Measurements from ENCODE around the gene KCTD8.

KCTD8 gene

DNA sequence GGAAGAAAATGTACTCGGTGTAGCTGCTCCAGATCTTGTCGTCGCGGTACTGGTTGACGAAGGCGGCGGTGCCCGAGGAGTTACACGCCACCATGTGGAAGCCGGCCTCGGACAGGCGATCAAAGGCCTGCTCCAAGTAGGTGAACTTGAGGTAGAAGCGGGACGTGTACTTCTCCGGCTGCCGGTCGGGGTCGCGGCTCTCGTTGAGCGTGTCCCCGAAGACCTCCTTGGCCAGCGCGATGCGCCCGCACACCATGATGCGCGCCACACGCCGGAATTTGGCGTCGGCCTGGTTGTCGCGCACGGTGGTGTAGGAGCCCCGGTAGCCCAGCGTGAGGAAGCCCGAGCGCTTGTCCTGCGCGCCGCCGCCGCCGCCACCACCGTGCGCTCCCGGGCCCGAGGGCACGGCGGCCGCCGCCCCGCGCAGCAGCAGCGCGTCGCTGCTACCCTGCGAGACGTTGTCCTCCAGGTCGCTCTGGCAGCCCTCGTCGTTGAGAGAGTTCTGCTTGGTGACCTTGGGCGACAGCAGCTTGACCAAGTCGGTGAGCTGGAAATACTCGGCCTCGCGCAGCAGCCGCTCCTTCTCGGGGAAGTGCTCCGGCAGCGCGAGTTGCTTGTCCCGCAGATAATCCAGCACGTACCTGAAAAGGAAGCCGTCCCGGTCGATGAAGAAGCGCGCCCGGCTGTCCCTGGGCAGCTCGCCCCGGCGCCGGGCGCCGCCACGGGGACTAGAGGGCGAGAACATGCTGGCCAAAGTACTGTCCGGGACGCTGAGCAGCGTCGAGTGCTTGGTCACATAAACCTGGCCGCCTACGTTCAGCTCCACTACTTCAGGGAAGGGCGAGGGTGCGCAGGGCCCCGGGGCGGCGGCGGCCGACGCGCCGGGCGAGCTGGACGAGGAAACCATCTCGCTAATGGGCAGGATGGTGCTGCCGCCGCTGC, 775 bp downstream of the KCTD8 start:
- peak overlapping the region; percentile 51 for H3K4me3 ChIP-seq (ENCODE audit: low read depth, low read length)
- in situ Hi-C loops (cut with HindIII; ENCODE audit: low sequenced_read_pairs), result no loop called here
- TF ChIP-seq, protein P1, sequence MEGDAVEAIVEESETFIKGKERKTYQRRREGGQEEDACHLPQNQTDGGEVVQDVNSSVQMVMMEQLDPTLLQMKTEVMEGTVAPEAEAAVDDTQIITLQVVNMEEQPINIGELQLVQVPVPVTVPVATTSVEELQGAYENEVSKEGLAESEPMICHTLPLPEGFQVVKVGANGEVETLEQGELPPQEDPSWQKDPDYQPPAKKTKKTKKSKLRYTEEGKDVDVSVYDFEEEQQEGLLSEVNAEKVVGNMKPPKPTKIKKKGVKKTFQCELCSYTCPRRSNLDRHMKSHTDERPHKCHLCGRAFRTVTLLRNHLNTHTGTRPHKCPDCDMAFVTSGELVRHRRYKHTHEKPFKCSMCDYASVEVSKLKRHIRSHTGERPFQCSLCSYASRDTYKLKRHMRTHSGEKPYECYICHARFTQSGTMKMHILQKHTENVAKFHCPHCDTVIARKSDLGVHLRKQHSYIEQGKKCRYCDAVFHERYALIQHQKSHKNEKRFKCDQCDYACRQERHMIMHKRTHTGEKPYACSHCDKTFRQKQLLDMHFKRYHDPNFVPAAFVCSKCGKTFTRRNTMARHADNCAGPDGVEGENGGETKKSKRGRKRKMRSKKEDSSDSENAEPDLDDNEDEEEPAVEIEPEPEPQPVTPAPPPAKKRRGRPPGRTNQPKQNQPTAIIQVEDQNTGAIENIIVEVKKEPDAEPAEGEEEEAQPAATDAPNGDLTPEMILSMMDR (IDR thresholded peaks at IDR 0.05; ENCODE audit: low read depth, low read length), result no peak
- DNase-seq (ENCODE audit: low read depth, low spot score), result peak; percentile 42

DNA sequence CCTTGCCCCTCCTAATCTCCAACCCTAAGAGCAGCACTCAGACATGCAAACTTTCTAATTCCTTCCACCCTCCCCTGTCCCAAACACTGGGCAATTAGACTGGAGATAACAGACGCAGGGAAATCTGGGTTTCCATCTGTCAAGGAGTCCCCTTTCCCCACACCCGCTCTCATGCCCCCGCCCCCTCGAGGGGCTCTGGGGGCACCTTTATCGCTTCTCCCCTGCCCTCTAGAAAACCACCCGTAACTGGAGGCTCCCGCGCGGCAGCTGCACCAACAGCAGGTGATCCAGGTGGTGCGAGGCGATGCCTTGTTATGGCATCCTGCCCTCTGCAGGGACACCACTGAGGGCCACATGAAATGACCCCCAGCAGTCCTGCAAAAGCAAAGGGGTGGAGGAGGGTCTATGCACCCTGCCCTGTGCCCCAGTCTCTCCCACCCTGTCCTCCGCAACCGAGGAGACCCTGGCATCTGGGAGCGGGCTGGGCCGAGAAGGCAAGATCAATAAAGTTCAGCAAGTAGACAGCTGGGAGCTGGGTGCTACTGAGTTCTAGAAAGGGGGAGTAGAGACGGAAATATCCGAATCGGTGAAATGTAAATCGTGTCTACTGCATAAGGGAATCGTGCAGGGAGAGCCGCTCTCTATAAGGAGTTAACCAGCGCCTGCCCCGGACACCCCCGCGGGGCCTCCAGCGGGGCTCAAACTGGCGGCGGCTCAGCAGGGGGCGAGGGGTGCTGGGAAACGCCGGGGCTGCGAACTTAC, 1.6 kb downstream of the KCTD8 start:
- TF ChIP-seq, protein P1 (IDR thresholded peaks at IDR 0.05; ENCODE audit: low read depth, low read length), result no peak
- in situ Hi-C loops (cut with HindIII; ENCODE audit: low sequenced_read_pairs), result no loop called here
- DNase-seq (ENCODE audit: low read depth, low spot score), result no peak
- H3K4me3 ChIP-seq (ENCODE audit: low read depth, low read length), result peak overlapping the region; percentile 51

DNA sequence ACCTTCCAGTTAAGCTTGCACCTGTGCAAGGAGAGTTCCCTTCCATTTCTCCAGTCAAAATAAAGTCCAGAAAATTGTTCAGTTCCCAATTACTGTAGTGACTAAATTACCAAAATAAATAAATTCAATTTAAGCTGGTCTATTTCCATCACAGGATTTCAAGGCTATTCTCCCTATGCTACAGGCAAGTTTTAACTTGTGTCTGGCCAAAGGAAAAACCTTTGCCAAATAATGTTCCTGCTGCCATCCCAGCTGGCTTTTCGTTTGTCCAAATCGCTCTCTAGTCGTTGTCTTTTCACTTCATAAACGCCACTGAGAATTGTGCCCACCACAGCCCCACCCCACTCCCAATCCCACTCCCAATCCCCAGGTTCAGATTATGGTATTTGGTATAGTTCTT, 2.4 kb downstream of the KCTD8 start:
- DNase-seq (ENCODE audit: low read depth, low spot score), result no peak
- H3K4me3 ChIP-seq (ENCODE audit: low read depth, low read length), result no peak overlapping the region
- TF ChIP-seq, protein P1 (IDR thresholded peaks at IDR 0.05; ENCODE audit: low read depth, low read length), result no peak
- in situ Hi-C loops (cut with HindIII; ENCODE audit: low sequenced_read_pairs), result no loop called here

DNA sequence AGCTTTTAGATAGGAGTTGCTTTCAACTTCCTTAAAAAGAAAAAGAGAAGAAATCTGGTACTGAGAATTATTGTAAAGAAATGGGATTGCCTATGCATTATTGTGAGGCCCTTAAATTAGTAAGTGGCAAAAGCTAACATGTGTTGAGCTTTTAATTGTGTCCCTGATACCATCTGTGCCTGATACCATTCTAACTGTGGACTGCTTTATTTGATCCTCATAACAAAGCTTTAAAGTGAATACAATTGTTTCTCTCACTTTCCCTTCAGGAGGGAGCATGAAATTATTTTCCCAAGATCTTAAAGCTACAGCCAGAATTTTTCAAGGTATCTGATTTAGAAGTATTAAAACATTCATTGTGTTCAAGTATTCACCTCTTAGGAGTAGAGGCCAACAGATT, 9.9 kb downstream of the KCTD8 start:
- in situ Hi-C loops (cut with HindIII; ENCODE audit: low sequenced_read_pairs), result no loop called here
- DNase-seq (ENCODE audit: low read depth, low spot score), result no peak
- no peak overlapping the region for H3K4me3 ChIP-seq (ENCODE audit: low read depth, low read length)
- TF ChIP-seq, protein P1 (IDR thresholded peaks at IDR 0.05; ENCODE audit: low read depth, low read length), result no peak

GRCh38 chr4:44434247-44434646, 14.4 kb downstream of the KCTD8 start:
- in situ Hi-C loops (cut with HindIII; ENCODE audit: low sequenced_read_pairs), result no loop called here
- DNase-seq (ENCODE audit: low read depth, low spot score), result no peak
- TF ChIP-seq, protein P1 (IDR thresholded peaks at IDR 0.05; ENCODE audit: low read depth, low read length), result no peak

DNA sequence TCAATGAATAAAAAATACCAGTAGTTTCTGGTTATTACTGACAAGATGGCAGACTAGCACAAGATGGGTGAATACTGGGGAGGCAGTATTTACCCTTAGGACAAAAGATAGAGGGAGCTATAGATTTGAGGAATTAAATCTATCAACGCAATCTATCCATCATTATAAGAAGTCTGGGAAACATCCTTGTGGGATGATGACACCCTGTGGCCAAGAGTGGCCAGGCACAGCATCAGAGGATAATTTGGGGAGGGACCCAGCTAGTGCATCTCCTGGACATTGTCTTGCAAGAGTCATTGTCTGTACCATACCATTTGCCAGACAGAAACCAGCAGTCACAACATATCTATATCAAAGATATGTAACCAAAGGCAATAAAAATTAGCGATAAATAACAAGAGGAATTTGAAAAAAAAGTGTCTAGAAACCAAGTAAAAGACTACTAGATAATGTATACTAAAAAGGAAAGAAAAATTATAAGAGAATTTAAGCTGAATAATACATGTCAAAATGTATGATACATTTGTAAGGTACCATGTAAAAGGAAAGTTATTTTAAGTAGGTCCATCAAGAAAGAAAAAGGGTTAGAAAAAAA, 22.9 kb downstream of the KCTD8 start:
- no peak overlapping the region for H3K4me3 ChIP-seq (ENCODE audit: low read depth, low read length)
- peak; percentile 6 for DNase-seq (ENCODE audit: low read depth, low spot score)
- TF ChIP-seq, protein P1 (IDR thresholded peaks at IDR 0.05; ENCODE audit: low read depth, low read length), result peak; percentile 61
- in situ Hi-C loops (cut with HindIII; ENCODE audit: low sequenced_read_pairs), result no loop called here

More at GRCh38 chr4:44434247-44434646, 14.4 kb downstream of the KCTD8 start:
- H3K4me3 ChIP-seq (ENCODE audit: low read depth, low read length), result no peak overlapping the region
